K562 (cell line): ENCODE results near the gene MAGI2. TPM values are rescaled to one million over a fixed set of nuclear protein-coding genes. Genes with fewer than 3 reads are reported as not detected.

ENCODE experiments used
- ATAC-seq: fragments of 200-7000 bp; cut with Tn5 transposase; 3 replicates; pipeline ENCODE4 v1.9.1; 2020; ENCODE audit warnings: moderate library complexity
- BruUV-seq: library from RNA; stranded (reverse); fragments of 400-500 nt; replicated peaks from 2 replicates; lab custom pipeline; 2021; lab: Mats Ljungman, UMichigan
- CTCF ChIA-PET: fragments of 300-600 bp; formaldehyde crosslinking; extraction: SDS; loops from one replicate; lab custom pipeline; 2021; ENCODE audit warnings: low intra/inter-chr PET ratio; lab: Yijun Ruan, JAX
- POLR2A ChIA-PET: fragments of 300-600, 350-650 bp; sonication (Branson Sonifier 250); formaldehyde crosslinking; extraction: SDS; loops from one replicate; lab custom pipeline; 2021; ENCODE audit warnings: antibody characterized with exemption, inconsistent platforms; lab: Yijun Ruan, JAX
- DNase-seq, 4 experiments: peaks; one replicate each; pipeline versions ENCODE4 v3.0.0 to v3.0.0-alpha.2; 2011 to 2018; ENCODE audit warnings: low spot score in 3 of 4, mixed read lengths in 3 of 4; ENCODE audit errors: extremely low read depth in 1 of 4
- FAIRE-seq: peaks from 2 replicates; lab custom pipeline; 2011; peaks lifted over from hg19 to GRCh38; lab: Jason Lieb, UNC
- H2AFZ ChIP-seq: 2 replicates; pipeline ENCODE4 v1.6.0; 2011; ENCODE audit warnings: low read depth, low read length, control low read depth, inconsistent platforms
- H3K27ac ChIP-seq: fragments of 200-600 bp; 3 replicates; pipeline ENCODE4 v1.8.0; 2011; ENCODE audit warnings: low read depth, mild to moderate bottlenecking, control low read depth, inconsistent platforms, low read length, moderate library complexity, mixed read lengths; ENCODE audit errors: extremely low read depth
- H3K27me3 ChIP-seq, 2 experiments: fragments of 300-600 bp in 1 of 2; 2 replicates in 1 of 2; 3 replicates in 1 of 2; pipeline versions ENCODE4 v1.6.0 to v1.8.0; 2011; ENCODE audit warnings: inconsistent platforms in 2 of 2, low read length in 2 of 2, mild to moderate bottlenecking in 1 of 2, mixed read lengths in 1 of 2, moderate library complexity in 1 of 2; ENCODE audit not compliant: control insufficient read depth in 2 of 2, insufficient read depth in 2 of 2
- H3K36me3 ChIP-seq: fragments of 300-600 bp; 3 replicates; pipeline ENCODE4 v1.8.0; 2011; ENCODE audit warnings: mild to moderate bottlenecking, low read length, inconsistent platforms; ENCODE audit not compliant: control insufficient read depth, insufficient read depth
- H3K4me1 ChIP-seq, 2 experiments: fragments of 200-600 bp in 1 of 2; replicated peaks in 1 of 2; 2 replicates in 1 of 2; 3 replicates in 1 of 2; pipeline versions ENCODE4 v1.5.1 to v1.8.0; 2011; ENCODE audit warnings: inconsistent platforms in 2 of 2, low read length in 2 of 2, mild to moderate bottlenecking in 1 of 2, mixed read lengths in 1 of 2, moderate library complexity in 1 of 2; ENCODE audit not compliant: control insufficient read depth in 2 of 2, insufficient read depth in 2 of 2
- H3K4me2 ChIP-seq: 2 replicates; pipeline ENCODE4 v1.6.1; 2011; ENCODE audit warnings: low read length, control low read depth, inconsistent platforms, mixed read lengths; ENCODE audit not compliant: insufficient read depth
- H3K4me3 ChIP-seq: fragments of 200-600 bp; sonication (generic), shearing (Covaris generic); 2 replicates; pipeline ENCODE4 v1.5.1; 2016; ENCODE audit warnings: control low read depth, inconsistent platforms
- H3K79me2 ChIP-seq: fragments of 200-600 bp; 3 replicates; pipeline ENCODE4 v1.8.0; 2011; ENCODE audit warnings: low read length, inconsistent platforms; ENCODE audit not compliant: control insufficient read depth, insufficient read depth
- H3K9ac ChIP-seq, 2 experiments: 2 replicates each; pipeline versions ENCODE4 v1.6.0 to v1.6.1; 2011; ENCODE audit warnings: low read depth in 2 of 2, low read length in 2 of 2, control low read depth in 1 of 2, inconsistent platforms in 1 of 2, mild to moderate bottlenecking in 1 of 2, mixed read lengths in 1 of 2; ENCODE audit not compliant: insufficient read depth in 1 of 2
- H3K9me1 ChIP-seq: one replicate; pipeline ENCODE4 v1.6.0; 2011; ENCODE audit warnings: inconsistent platforms, mild to moderate bottlenecking, low read length, moderate library complexity; ENCODE audit not compliant: control insufficient read depth, insufficient read depth
- H3K9me3 ChIP-seq: replicated peaks from 2 replicates; pipeline ENCODE4 v1.5.1; 2011; ENCODE audit warnings: low read depth, low read length, inconsistent platforms; ENCODE audit not compliant: control insufficient read depth, insufficient read depth
- H4K20me1 ChIP-seq: replicated peaks from 2 replicates; pipeline ENCODE4 v1.6.1; 2011; ENCODE audit warnings: low read length, inconsistent platforms, mixed read lengths; ENCODE audit not compliant: control insufficient read depth, insufficient read depth
- AFF4 ChIP-seq: sonication (generic); formaldehyde crosslinking; IDR thresholded peaks from 2 replicates; pipeline ENCODE4 v1.8.0; 2023; ENCODE audit warnings: mild to moderate bottlenecking, missing genetic modification reagents
- CBX2 ChIP-seq: fragments of 200-600 bp; sonication (generic); IDR thresholded peaks from one replicate; pipeline ENCODE4 v1.6.1; 2012; ENCODE audit warnings: mild to moderate bottlenecking, low read length, inconsistent platforms; ENCODE audit not compliant: insufficient read depth, poor library complexity, severe bottlenecking
- GTF2F1 ChIP-seq: IDR thresholded peaks from 2 replicates; pipeline ENCODE4 v1.6.1; 2011; ENCODE audit warnings: low read depth, low read length, improper control_type of control experiment
- HDAC3 ChIP-seq: fragments of 450-650 bp; IDR thresholded peaks from 2 replicates; pipeline ENCODE4 v1.6.1; 2018; ENCODE audit warnings: borderline replicate concordance, mild to moderate bottlenecking, moderate library complexity; ENCODE audit not compliant: partially characterized antibody
- JUND ChIP-seq, 2 experiments: IDR thresholded peaks; 2 replicates in 1 of 2; 3 replicates in 1 of 2; pipeline ENCODE4 v1.6.1; 2011; ENCODE audit warnings: borderline replicate concordance in 2 of 2, low read depth in 2 of 2, low read length in 2 of 2, improper control_type of control experiment in 1 of 2, missing biosample characterization in 1 of 2, missing genetic modification characterization in 1 of 2, missing genetic modification reagents in 1 of 2
- MNT ChIP-seq, 2 experiments: fragments of 450-650 bp; conservative IDR thresholded peaks; 2 replicates each; pipeline ENCODE4 v1.6.1; 2017; ENCODE audit warnings: mild to moderate bottlenecking in 2 of 2, moderate library complexity in 2 of 2
- MTA1 ChIP-seq: fragments of 450-650 bp; IDR thresholded peaks from 2 replicates; pipeline ENCODE4 v1.6.1; 2017; ENCODE audit warnings: borderline replicate concordance
- NR0B1 ChIP-seq: fragments of 450-650 bp; IDR thresholded peaks from one replicate; pipeline ENCODE4 v1.6.1; 2018; ENCODE audit warnings: mild to moderate bottlenecking, moderate library complexity; ENCODE audit not compliant: partially characterized antibody
- SMARCE1 ChIP-seq: fragments of 450-650 bp; IDR thresholded peaks from 2 replicates; pipeline ENCODE4 v1.7.1; 2016; ENCODE audit warnings: mild to moderate bottlenecking
- TFAP4 ChIP-seq: sonication (generic); formaldehyde crosslinking; IDR thresholded peaks from 2 replicates; pipeline ENCODE4 v1.8.0; 2022; ENCODE audit warnings: missing genetic modification reagents, mild to moderate bottlenecking, moderate library complexity, borderline replicate concordance
- TRIM25 ChIP-seq: fragments of 450-650 bp; IDR thresholded peaks from 2 replicates; pipeline ENCODE4 v1.7.0; 2016; ENCODE audit warnings: borderline replicate concordance
- ZNF57 ChIP-seq: fragments of 450-650 bp; formaldehyde crosslinking; IDR thresholded peaks from 2 replicates; pipeline ENCODE4 v1.4.0; 2020; ENCODE audit warnings: mild to moderate bottlenecking, moderate library complexity
- WGBS: fragments of 100-300 bp; shearing (Covaris generic); methylation state at CpG from one replicate; pipeline ENCODE4 v1.1.6; 2016; ENCODE audit warnings: low coverage, mixed read lengths; ENCODE audit not compliant: insufficient coverage; ENCODE audit errors: missing lambda C conversion rate; 5-methylcytosine and 5-hydroxymethylcytosine counted together
- in situ Hi-C: fragments of 300-500 bp; cut with MboI; formaldehyde crosslinking; loops from 4 replicates; pipeline ENCODE4 v1.15.0; 2018; ENCODE audit warnings: inconsistent platforms, mixed read lengths
- intact Hi-C: fragments of 100-400 bp; cut with micrococcal nuclease; formaldehyde crosslinking; loops from 2 replicates; pipeline ENCODE4 v1.14.2; 2022
- polyA plus RNA-seq, 8 experiments: library from polyadenylated mRNA; depleted of rRNA in 4 of 8; stranded (reverse) in 5 of 8; unstranded in 3 of 8; fragments of >200 nt; fragmentation: Nextera tagmentation in 2 of 8; fragmentation: Illumina TruSeq in 1 of 8; extraction: Ambion mirVana in 2 of 8; extraction: Trizol in 1 of 8; gene quantifications; 2 replicates each; pipeline versions ENCODE4 v1.2.1 to v1.2.3, GENCODE V29; 2011 to 2014; ENCODE audit warnings: inconsistent platforms in 1 of 8, missing spikeins in 1 of 8
- total RNA-seq, 7 experiments: library from RNA; depleted of rRNA in 6 of 7; stranded (reverse); fragments of >200 nt in 6 of 7; fragmentation: Illumina TruSeq in 2 of 7; extraction: Trizol in 2 of 7; gene quantifications; 2 replicates each; pipeline versions ENCODE4 v1.2.1 to v1.2.3, GENCODE V29; 2011 to 2021; ENCODE audit warnings: low replicate concordance in 1 of 7

Gene MAGI2
- total and polyA plus RNA-seq, 9 of the 15 experiments (the other 6 are each of a cell fraction or from before 2014, with no cell fraction given) = 0.27 to 1.4 (median 0.70) TPM

- 2% methylated on average over 6 of the region's 6 CpGs for WGBS
- BruUV-seq = no TSS peak
- POLR2A ChIA-PET = no interaction called here
- no peak for TF ChIP-seq AFF4 (CRISPR knock-in tag)
- no peak for TF ChIP-seq CBX2
- TF ChIP-seq TFAP4 (CRISPR knock-in tag) = no peak
- TF ChIP-seq TRIM25 = no peak
- no peak for TF ChIP-seq NR0B1
- no peak for TF ChIP-seq ZNF57 (CRISPR knock-in tag)
- TF ChIP-seq MTA1 = no peak
- TF ChIP-seq SMARCE1 = no peak
- no peak for TF ChIP-seq JUND (IDR thresholded peaks at IDR 0.05; ENCODE audit: borderline replicate concordance, low read depth, low read length)
- TF ChIP-seq JUND (tag; IDR thresholded peaks at IDR 0.05; ENCODE audit: borderline replicate concordance, low read depth, low read length) = no peak
- TF ChIP-seq MNT (conservative IDR thresholded peaks at IDR 0.05) = no peak
- no peak for TF ChIP-seq GTF2F1
- TF ChIP-seq HDAC3 = no peak
These were observed 1002.8 kb downstream of the MAGI2 start for GRCh38 chr7:78450706-78451105.

More at GRCh38 chr7:78450706-78451105, 1002.8 kb downstream of the MAGI2 start:
- no peak for ATAC-seq
- Histone ChIP-seq H3K4me1 (no peaks in the 10 kb centered on the region), H3K9me1 (no peaks in the 10 kb centered on the region), H3K9me3 (no peaks in the 10 kb centered on the region), H3K27ac (no peak overlapping the region), H3K4me3 (no peak overlapping the region), H3K79me2 (no peaks in the 10 kb centered on the region), H3K9ac (no peak overlapping the region), H3K4me2 (no peak overlapping the region), H4K20me1 (no peaks in the 10 kb centered on the region), H3K36me3 (no peaks in the 10 kb centered on the region), H3K27me3 (no peaks in the 10 kb centered on the region), H2AFZ (no peak overlapping the region)
- intact Hi-C loops = no loop called here
- CTCF ChIA-PET = no interaction called here
- in situ Hi-C loops = no loop called here
- FAIRE-seq = no peak
- DNase-seq = no peak
